Hepatocyte (in vitro differentiated cells): ENCODE results near the gene DISC1. TPM values are rescaled to one million over a fixed set of nuclear protein-coding genes. Genes with fewer than 3 reads are reported as not detected.

Experiments used
- DNase-seq: peaks from one replicate; pipeline ENCODE4 v3.0.0-alpha.2; 2016; ENCODE audit warnings: low spot score
- H2AFZ ChIP-seq: fragments of 200-600 bp; sonication (generic); 2 replicates; pipeline ENCODE4 v1.6.0; 2016; ENCODE audit warnings: antibody characterized with exemption, mild to moderate bottlenecking
- H3K27ac ChIP-seq: fragments of 200-600 bp; sonication (generic); 2 replicates; pipeline ENCODE4 v1.5.1; 2016; ENCODE audit warnings: mild to moderate bottlenecking
- H3K27me3 ChIP-seq: fragments of 200-600 bp; sonication (generic); 2 replicates; pipeline ENCODE4 v1.6.1; 2016
- H3K36me3 ChIP-seq: fragments of 200-600 bp; sonication (generic); replicated peaks from 2 replicates; pipeline ENCODE4 v1.5.1; 2016; ENCODE audit warnings: low read depth; ENCODE audit not compliant: insufficient read depth
- H3K4me1 ChIP-seq: fragments of 200-600 bp; sonication (generic); 2 replicates; pipeline ENCODE4 v1.5.1; 2016; ENCODE audit warnings: mild to moderate bottlenecking, moderate library complexity; ENCODE audit not compliant: insufficient read depth
- H3K4me2 ChIP-seq: fragments of 200-600 bp; sonication (generic); 2 replicates; pipeline ENCODE4 v1.6.0; 2016
- H3K4me3 ChIP-seq: fragments of 200-600 bp; sonication (generic); 2 replicates; pipeline ENCODE4 v1.5.1; 2016; ENCODE audit warnings: mild to moderate bottlenecking
- H3K79me2 ChIP-seq: fragments of 200-600 bp; sonication (generic); 2 replicates; pipeline ENCODE4 v1.6.0; 2017; ENCODE audit warnings: mild to moderate bottlenecking
- H3K9me2 ChIP-seq: fragments of 200-600 bp; sonication (generic); replicated peaks from 2 replicates; pipeline ENCODE4 v1.6.0; 2017; ENCODE audit warnings: mild to moderate bottlenecking; ENCODE audit not compliant: insufficient read depth
- H3K9me3 ChIP-seq: fragments of 200-600 bp; sonication (generic); 2 replicates; pipeline ENCODE4 v1.5.1; 2016; ENCODE audit warnings: low read depth, mild to moderate bottlenecking
- H4K20me1 ChIP-seq: fragments of 200-600 bp; sonication (generic); 2 replicates; pipeline ENCODE4 v1.6.0; 2016; ENCODE audit warnings: mild to moderate bottlenecking; ENCODE audit not compliant: insufficient read depth, poor library complexity, severe bottlenecking
- EZH2 ChIP-seq: fragments of 200-600 bp; sonication (generic); IDR thresholded peaks from 2 replicates; pipeline ENCODE4 v1.6.1; 2016; ENCODE audit warnings: antibody characterized with exemption, mild to moderate bottlenecking, borderline replicate concordance
- EZH2phosphoT487 ChIP-seq: fragments of 200-600 bp; sonication (generic); IDR thresholded peaks from one replicate; pipeline ENCODE4 v1.6.1; 2018; ENCODE audit warnings: antibody characterized with exemption, mild to moderate bottlenecking, low read depth, moderate library complexity; ENCODE audit not compliant: unreplicated experiment, severe bottlenecking
- WGBS: methylation state at CpG from one replicate; pipeline ENCODE4 v1.1.6; 2016; ENCODE audit warnings: low lambda C conversion rate; ENCODE audit errors: missing lambda C conversion rate; 5-methylcytosine and 5-hydroxymethylcytosine counted together
- polyA plus RNA-seq: library from polyadenylated mRNA; unstranded; fragments of >200 nt; fragmentation: Nextera tagmentation; extraction: Ambion mirVana; gene quantifications from 2 replicates; pipeline ENCODE4 v1.2.1, GENCODE V29; 2016
- total RNA-seq: library from RNA; depleted of rRNA; stranded (reverse); fragments of >200 nt; gene quantifications from 2 replicates; pipeline ENCODE4 v1.2.3, GENCODE V29; 2014
- TF ChIP-seq, protein P1 (sequence below): fragments of 200-600 bp; sonication (generic); IDR thresholded peaks from 2 replicates; pipeline ENCODE4 v1.5.1; 2016; ENCODE audit warnings: antibody characterized with exemption, mild to moderate bottlenecking; ENCODE audit not compliant: poor library complexity

Gene DISC1
- total and polyA plus RNA-seq, 2 experiments from 2014 or later = 3.0 to 4.7 TPM

GRCh38 chr1:231677442-231677841, 50.9 kb downstream of the DISC1 start:
- H3K9me2 ChIP-seq = no peaks in the 10 kb centered on the region
- no peaks in the 10 kb centered on the region for H4K20me1 ChIP-seq
- no peaks in the 10 kb centered on the region for H3K9me3 ChIP-seq
- no peaks in the 10 kb centered on the region for H3K79me2 ChIP-seq
- no peak overlapping the region for H3K27ac ChIP-seq
- DNase-seq = no peak
- no peaks in the 10 kb centered on the region for H3K36me3 ChIP-seq
- no peak overlapping the region for H3K4me3 ChIP-seq
- TF ChIP-seq EZH2phosphoT487 (no peak), EZH2 (no peak)
- TF ChIP-seq, protein P1, sequence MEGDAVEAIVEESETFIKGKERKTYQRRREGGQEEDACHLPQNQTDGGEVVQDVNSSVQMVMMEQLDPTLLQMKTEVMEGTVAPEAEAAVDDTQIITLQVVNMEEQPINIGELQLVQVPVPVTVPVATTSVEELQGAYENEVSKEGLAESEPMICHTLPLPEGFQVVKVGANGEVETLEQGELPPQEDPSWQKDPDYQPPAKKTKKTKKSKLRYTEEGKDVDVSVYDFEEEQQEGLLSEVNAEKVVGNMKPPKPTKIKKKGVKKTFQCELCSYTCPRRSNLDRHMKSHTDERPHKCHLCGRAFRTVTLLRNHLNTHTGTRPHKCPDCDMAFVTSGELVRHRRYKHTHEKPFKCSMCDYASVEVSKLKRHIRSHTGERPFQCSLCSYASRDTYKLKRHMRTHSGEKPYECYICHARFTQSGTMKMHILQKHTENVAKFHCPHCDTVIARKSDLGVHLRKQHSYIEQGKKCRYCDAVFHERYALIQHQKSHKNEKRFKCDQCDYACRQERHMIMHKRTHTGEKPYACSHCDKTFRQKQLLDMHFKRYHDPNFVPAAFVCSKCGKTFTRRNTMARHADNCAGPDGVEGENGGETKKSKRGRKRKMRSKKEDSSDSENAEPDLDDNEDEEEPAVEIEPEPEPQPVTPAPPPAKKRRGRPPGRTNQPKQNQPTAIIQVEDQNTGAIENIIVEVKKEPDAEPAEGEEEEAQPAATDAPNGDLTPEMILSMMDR = no peak
- H3K4me1 ChIP-seq = no peaks in the 10 kb centered on the region
- no peak overlapping the region for H3K4me2 ChIP-seq
- no peak overlapping the region for H2AFZ ChIP-seq
- 95% methylated on average over 10 of the region's 10 CpGs for WGBS
- H3K27me3 ChIP-seq = no peaks in the 10 kb centered on the region

GRCh38 chr1:231678011-231678432, 51.4 kb downstream of the DISC1 start:
- Histone ChIP-seq H3K36me3 (no peaks in the 10 kb centered on the region), H4K20me1 (no peaks in the 10 kb centered on the region), H3K9me3 (no peaks in the 10 kb centered on the region), H2AFZ (no peak overlapping the region), H3K27me3 (no peaks in the 10 kb centered on the region), H3K27ac (no peak overlapping the region), H3K4me3 (no peak overlapping the region), H3K79me2 (no peaks in the 10 kb centered on the region), H3K4me2 (no peak overlapping the region), H3K9me2 (no peaks in the 10 kb centered on the region), H3K4me1 (no peaks in the 10 kb centered on the region)
- TF ChIP-seq EZH2phosphoT487 (no peak), EZH2 (no peak)
- TF ChIP-seq, protein P1 = no peak
- WGBS = 61% methylated on average over 7 of the region's 7 CpGs
- no peak for DNase-seq

GRCh38 chr1:231679109-231679508, 52.5 kb downstream of the DISC1 start:
- no peak overlapping the region for H2AFZ ChIP-seq
- no peaks in the 10 kb centered on the region for H3K27me3 ChIP-seq
- TF ChIP-seq, protein P1 = no peak
- no peak overlapping the region for H3K27ac ChIP-seq
- no peaks in the 10 kb centered on the region for H3K9me2 ChIP-seq
- no peaks in the 10 kb centered on the region for H3K9me3 ChIP-seq
- DNase-seq = no peak
- H3K79me2 ChIP-seq = no peaks in the 10 kb centered on the region
- no peaks in the 10 kb centered on the region for H3K4me1 ChIP-seq
- no peak overlapping the region for H3K4me2 ChIP-seq
- H3K36me3 ChIP-seq = no peaks in the 10 kb centered on the region
- H3K4me3 ChIP-seq = no peak overlapping the region
- H4K20me1 ChIP-seq = no peaks in the 10 kb centered on the region
- WGBS = 94% methylated on average over 2 of the region's 2 CpGs

DNA sequence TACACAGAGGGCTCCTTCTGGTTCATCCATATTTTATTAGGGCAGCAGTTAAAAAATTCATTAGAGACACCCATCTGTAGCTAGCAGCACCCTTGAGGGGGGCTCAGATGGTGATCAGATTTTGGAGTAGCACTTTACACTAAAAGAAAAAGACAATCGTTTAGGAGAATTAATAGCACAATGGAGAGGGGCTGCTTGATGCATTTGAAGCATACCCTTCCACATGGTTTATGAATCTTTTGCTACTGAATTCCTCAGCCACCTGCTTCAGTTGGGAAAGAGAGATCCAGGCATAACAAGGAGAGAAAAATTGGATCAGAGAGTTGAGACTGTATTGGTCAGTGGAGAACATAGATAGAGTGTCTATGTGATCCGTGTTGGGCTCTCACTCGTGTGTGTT, 54.4 kb downstream of the DISC1 start:
- H3K9me2 ChIP-seq = no peaks in the 10 kb centered on the region
- no peak overlapping the region for H3K27ac ChIP-seq
- H4K20me1 ChIP-seq = no peaks in the 10 kb centered on the region
- H2AFZ ChIP-seq = no peak overlapping the region
- 95% methylated on average over 3 of the region's 3 CpGs for WGBS
- H3K79me2 ChIP-seq = no peaks in the 10 kb centered on the region
- no peaks in the 10 kb centered on the region for H3K4me1 ChIP-seq
- no peak for TF ChIP-seq EZH2
- TF ChIP-seq, protein P1 = no peak
- no peak for TF ChIP-seq EZH2phosphoT487
- H3K4me2 ChIP-seq = no peak overlapping the region
- no peaks in the 10 kb centered on the region for H3K36me3 ChIP-seq
- H3K27me3 ChIP-seq = no peaks in the 10 kb centered on the region
- no peak overlapping the region for H3K4me3 ChIP-seq
- no peaks in the 10 kb centered on the region for H3K9me3 ChIP-seq
- no peak for DNase-seq
